Measurements from ENCODE around the gene TNFRSF1B.

The TNFRSF1B gene

GRCh38 chr1:12165342-12165741 is 1.4 kb upstream of the TNFRSF1B start:
- TF ChIP-seq CTCF (IDR thresholded peaks at IDR 0.05; ENCODE audit: insufficient read depth, low read depth, low read length, missing control alignments) = no peak
- DNase-seq (ENCODE audit: low read depth) = no peak
- no peak overlapping the region for H3K4me3 ChIP-seq (ENCODE audit: low read depth, low read length)

- peak; percentile 41 for DNase-seq (ENCODE audit: low read depth)
- H3K4me3 ChIP-seq (ENCODE audit: low read depth, low read length) = peak overlapping the region; percentile 62
Measured at GRCh38 chr1:12167493-12168429, 970 bp downstream of the TNFRSF1B start.

GRCh38 chr1:12168451-12169160 is 1.8 kb downstream of the TNFRSF1B start:
- TF ChIP-seq CTCF (IDR thresholded peaks at IDR 0.05; ENCODE audit: insufficient read depth, low read depth, low read length, missing control alignments) = no peak
- peak overlapping the region; percentile 62 for H3K4me3 ChIP-seq (ENCODE audit: low read depth, low read length)
- no peak for DNase-seq (ENCODE audit: low read depth)

More at GRCh38 chr1:12167493-12168429, 970 bp downstream of the TNFRSF1B start:
- TF ChIP-seq CTCF (IDR thresholded peaks at IDR 0.05; ENCODE audit: insufficient read depth, low read depth, low read length, missing control alignments) = no peak

- no peak for DNase-seq (ENCODE audit: low read depth)
- TF ChIP-seq CTCF (IDR thresholded peaks at IDR 0.05; ENCODE audit: insufficient read depth, low read depth, low read length, missing control alignments) = no peak
- no peak overlapping the region for H3K4me3 ChIP-seq (ENCODE audit: low read depth, low read length)
Measured at GRCh38 chr1:12169442-12170135, 2.8 kb downstream of the TNFRSF1B start.

- TF ChIP-seq CTCF (IDR thresholded peaks at IDR 0.05; ENCODE audit: insufficient read depth, low read depth, low read length, missing control alignments) = no peak
Measured at GRCh38 chr1:12170263-12170671, 3.5 kb downstream of the TNFRSF1B start.

GRCh38 chr1:12171206-12172041 is 4.6 kb downstream of the TNFRSF1B start:
- no peak for TF ChIP-seq CTCF (IDR thresholded peaks at IDR 0.05; ENCODE audit: insufficient read depth, low read depth, low read length, missing control alignments)
- no peak overlapping the region for H3K4me3 ChIP-seq (ENCODE audit: low read depth, low read length)
- peak; percentile 29 for DNase-seq (ENCODE audit: low read depth)

More at GRCh38 chr1:12170263-12170671, 3.5 kb downstream of the TNFRSF1B start:
- DNase-seq (ENCODE audit: low read depth) = no peak
- no peak overlapping the region for H3K4me3 ChIP-seq (ENCODE audit: low read depth, low read length)
